Astrocyte of the spinal cord (primary cell): ENCODE measurements around the gene ENTHD1.

Experiments used
- DNase-seq: peaks from one replicate; pipeline ENCODE4 v3.0.0; 2011; ENCODE audit warnings: low read depth, low spot score
- H3K4me3 ChIP-seq: 2 replicates; pipeline ENCODE4 v1.5.1; 2011; ENCODE audit warnings: low read depth, mild to moderate bottlenecking, low read length, moderate library complexity
- in situ Hi-C: cut with HindIII; loops from 2 replicates; pipeline ENCODE4 v1.10.0; 2017; ENCODE audit warnings: low sequenced_read_pairs
- TF ChIP-seq, protein P1 (sequence below): IDR thresholded peaks from 2 replicates; pipeline ENCODE4 v1.5.1; 2012; ENCODE audit warnings: low read depth, mild to moderate bottlenecking, low read length, inconsistent platforms

ENTHD1 gene

DNA sequence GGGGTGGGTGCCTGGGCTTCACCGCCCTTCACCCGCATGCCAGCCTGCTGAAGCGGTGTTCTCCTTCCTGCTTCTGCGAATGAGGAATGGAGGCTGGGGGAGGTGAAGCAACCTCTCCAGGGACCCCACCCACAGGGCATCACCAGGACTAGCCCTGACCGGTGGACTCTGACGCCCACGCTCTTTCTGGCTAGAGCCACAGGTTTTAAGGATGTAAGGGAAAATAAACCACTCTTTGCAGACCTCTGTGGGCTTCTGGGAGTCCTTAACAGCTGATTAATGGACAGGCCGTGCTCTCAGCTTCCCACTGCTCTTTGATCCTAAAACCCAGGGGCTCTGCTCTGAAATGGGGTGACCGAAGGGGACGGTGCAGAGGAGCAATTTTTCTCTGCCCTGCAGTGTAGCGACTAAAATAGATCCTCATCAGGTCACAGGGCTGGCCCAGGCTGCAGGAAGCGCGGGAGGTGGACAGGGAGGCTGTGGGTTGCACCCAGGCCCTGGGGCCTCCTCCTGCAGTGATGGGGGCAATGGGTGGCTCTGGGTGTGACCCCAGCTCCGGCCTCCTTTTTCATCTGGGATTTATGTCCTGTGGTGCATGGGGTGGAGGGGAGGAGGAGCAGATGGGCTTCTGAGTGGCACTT, 195.7 kb downstream of the ENTHD1 start:
- in situ Hi-C loops = no loop called here
- no peak for DNase-seq
- TF ChIP-seq, protein P1, sequence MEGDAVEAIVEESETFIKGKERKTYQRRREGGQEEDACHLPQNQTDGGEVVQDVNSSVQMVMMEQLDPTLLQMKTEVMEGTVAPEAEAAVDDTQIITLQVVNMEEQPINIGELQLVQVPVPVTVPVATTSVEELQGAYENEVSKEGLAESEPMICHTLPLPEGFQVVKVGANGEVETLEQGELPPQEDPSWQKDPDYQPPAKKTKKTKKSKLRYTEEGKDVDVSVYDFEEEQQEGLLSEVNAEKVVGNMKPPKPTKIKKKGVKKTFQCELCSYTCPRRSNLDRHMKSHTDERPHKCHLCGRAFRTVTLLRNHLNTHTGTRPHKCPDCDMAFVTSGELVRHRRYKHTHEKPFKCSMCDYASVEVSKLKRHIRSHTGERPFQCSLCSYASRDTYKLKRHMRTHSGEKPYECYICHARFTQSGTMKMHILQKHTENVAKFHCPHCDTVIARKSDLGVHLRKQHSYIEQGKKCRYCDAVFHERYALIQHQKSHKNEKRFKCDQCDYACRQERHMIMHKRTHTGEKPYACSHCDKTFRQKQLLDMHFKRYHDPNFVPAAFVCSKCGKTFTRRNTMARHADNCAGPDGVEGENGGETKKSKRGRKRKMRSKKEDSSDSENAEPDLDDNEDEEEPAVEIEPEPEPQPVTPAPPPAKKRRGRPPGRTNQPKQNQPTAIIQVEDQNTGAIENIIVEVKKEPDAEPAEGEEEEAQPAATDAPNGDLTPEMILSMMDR = no peak
- H3K4me3 ChIP-seq = no peak overlapping the region

DNA sequence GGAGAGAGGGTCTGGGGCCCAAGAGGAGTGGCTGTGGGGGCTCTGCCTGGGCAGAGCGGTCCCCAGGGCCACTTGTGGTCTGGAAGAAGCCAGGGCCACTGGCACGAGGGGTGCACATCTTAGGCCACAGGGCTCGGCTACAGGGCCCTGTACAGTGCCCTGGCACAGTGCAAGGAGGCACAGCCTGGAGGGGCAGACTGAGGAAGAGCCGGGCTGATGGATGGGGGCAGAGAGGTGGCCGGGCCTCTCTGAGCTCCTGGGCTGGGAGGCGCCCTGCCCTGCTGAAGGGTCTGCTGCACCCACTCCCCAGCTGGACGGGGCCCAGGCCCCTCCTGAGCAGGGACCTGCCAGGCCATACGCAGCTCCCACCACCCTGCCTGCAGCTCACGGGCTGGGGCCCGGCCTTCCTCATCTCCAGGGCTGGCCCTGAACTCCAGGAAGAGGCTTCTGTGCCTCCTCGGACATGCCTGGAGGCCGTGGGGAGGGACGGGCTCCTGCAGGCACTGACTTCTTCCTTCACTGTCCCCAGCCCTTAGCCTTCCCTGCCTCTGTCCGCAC, 199.5 kb downstream of the ENTHD1 start:
- no peak overlapping the region for H3K4me3 ChIP-seq
- no peak for DNase-seq
- in situ Hi-C loops = no loop called here

More for the DNA sequence above, 199.5 kb downstream of the ENTHD1 start:
- TF ChIP-seq, protein P1 = no peak
